A673 (cell line): ENCODE data around the gene CSTF1. TPM values are rescaled to one million over a fixed set of nuclear protein-coding genes. Genes with fewer than 3 reads are reported as not detected.

Experiments used
- BruUV-seq: library from RNA; stranded (reverse); fragments of 400-500 nt; replicated peaks from 2 replicates; lab custom pipeline; 2021; lab: Mats Ljungman, UMichigan
- CTCF ChIA-PET: fragments of 300-600 bp; sonication (Branson Sonifier 250); formaldehyde crosslinking; loops from one replicate; lab custom pipeline; 2022; ENCODE audit warnings: antibody characterized with exemption; lab: Charles Lee
- POLR2A ChIA-PET: fragments of 300-600 bp; sonication (Branson Sonifier 250); formaldehyde crosslinking; loops from one replicate; lab custom pipeline; 2022; ENCODE audit warnings: antibody characterized with exemption; ENCODE audit not compliant: low non-redundant PET; lab: Charles Lee
- DNase-seq: peaks from one replicate; pipeline ENCODE4 v3.0.0-alpha.2; 2015; ENCODE audit warnings: low spot score
- H3K27ac ChIP-seq: fragments of 200-600 bp; sonication (generic); 2 replicates; pipeline ENCODE4 v1.5.1; 2016; ENCODE audit warnings: mixed run types, low read depth, mild to moderate bottlenecking, mixed read lengths, antibody characterized with exemption, low read length; ENCODE audit not compliant: poor library complexity, severe bottlenecking
- H3K27me3 ChIP-seq: fragments of 200-600 bp; sonication (generic); replicated peaks from 2 replicates; pipeline ENCODE4 v1.6.1; 2017; ENCODE audit warnings: mixed run types, low read depth, mild to moderate bottlenecking, mixed read lengths, antibody characterized with exemption, low read length; ENCODE audit not compliant: insufficient read depth, poor library complexity
- H3K36me3 ChIP-seq: fragments of 200-600 bp; sonication (generic); 2 replicates; pipeline ENCODE4 v1.6.1; 2016; ENCODE audit warnings: mixed run types, mild to moderate bottlenecking, mixed read lengths, antibody characterized with exemption, low read length; ENCODE audit not compliant: insufficient read depth, poor library complexity, severe bottlenecking
- H3K4me1 ChIP-seq: fragments of 200-600 bp; sonication (generic); 2 replicates; pipeline ENCODE4 v1.6.1; 2017; ENCODE audit warnings: mixed run types, mild to moderate bottlenecking, mixed read lengths, antibody characterized with exemption, low read length; ENCODE audit not compliant: insufficient read depth, poor library complexity, severe bottlenecking
- H3K4me3 ChIP-seq: fragments of 200-600 bp; sonication (generic); 2 replicates; pipeline ENCODE4 v1.5.1; 2016; ENCODE audit warnings: low read depth, mixed run types, mild to moderate bottlenecking, mixed read lengths, low read length; ENCODE audit not compliant: poor library complexity, severe bottlenecking
- H3K9me3 ChIP-seq: fragments of 200-600 bp; sonication (generic); 2 replicates; pipeline ENCODE4 v1.6.1; 2016; ENCODE audit warnings: mixed run types, low read depth, mild to moderate bottlenecking, mixed read lengths, antibody characterized with exemption, low read length; ENCODE audit not compliant: poor library complexity, severe bottlenecking
- EZH2 ChIP-seq: fragments of 200-600 bp; sonication (generic); IDR thresholded peaks from 2 replicates; pipeline ENCODE4 v1.6.1; 2017; ENCODE audit warnings: borderline replicate concordance, low read depth, mild to moderate bottlenecking, mixed read lengths, antibody characterized with exemption, low read length; ENCODE audit not compliant: poor library complexity, severe bottlenecking
- intact Hi-C: fragments of 100-400 bp; cut with micrococcal nuclease; formaldehyde crosslinking; loops from one replicate; pipeline ENCODE4 v1.10.0; 2022; ENCODE audit not compliant: unreplicated experiment
- total RNA-seq: library from RNA; stranded (reverse); gene quantifications from 2 replicates; pipeline ENCODE4 v1.2.3, GENCODE V29; 2021
- TF ChIP-seq, protein P1 (sequence below): fragments of 300-800, 200-600 bp; sonication (generic); conservative IDR thresholded peaks from 2 replicates; pipeline ENCODE4 v1.5.1; 2017; ENCODE audit warnings: low read depth, mild to moderate bottlenecking, antibody characterized with exemption, low read length, moderate library complexity, mixed read lengths

Gene CSTF1
- total RNA-seq, 1 experiment from 2014 or later: 58.2 TPM

GRCh38 chr20:56345911-56346310 is 46.5 kb upstream of the CSTF1 start:
- Histone ChIP-seq H3K9me3 (no peaks in the 10 kb centered on the region), H3K36me3 (no peaks in the 10 kb centered on the region), H3K27me3 (peaks cover 25% of the 10 kb centered on the region), H3K27ac (no peak overlapping the region), H3K4me1 (no peaks in the 10 kb centered on the region), H3K4me3 (no peak overlapping the region)
- peak; percentile 30 for DNase-seq
- ChIA-PET CTCF (no interaction called here), POLR2A (no interaction called here)
- no TSS peak for BruUV-seq
- intact Hi-C loops: loop anchor here (2.0 kb wide), 1 partner anchor 97 kb away; the partner anchor contains the start of gene MC3R
- TF ChIP-seq EZH2: no peak
- TF ChIP-seq, protein P1, sequence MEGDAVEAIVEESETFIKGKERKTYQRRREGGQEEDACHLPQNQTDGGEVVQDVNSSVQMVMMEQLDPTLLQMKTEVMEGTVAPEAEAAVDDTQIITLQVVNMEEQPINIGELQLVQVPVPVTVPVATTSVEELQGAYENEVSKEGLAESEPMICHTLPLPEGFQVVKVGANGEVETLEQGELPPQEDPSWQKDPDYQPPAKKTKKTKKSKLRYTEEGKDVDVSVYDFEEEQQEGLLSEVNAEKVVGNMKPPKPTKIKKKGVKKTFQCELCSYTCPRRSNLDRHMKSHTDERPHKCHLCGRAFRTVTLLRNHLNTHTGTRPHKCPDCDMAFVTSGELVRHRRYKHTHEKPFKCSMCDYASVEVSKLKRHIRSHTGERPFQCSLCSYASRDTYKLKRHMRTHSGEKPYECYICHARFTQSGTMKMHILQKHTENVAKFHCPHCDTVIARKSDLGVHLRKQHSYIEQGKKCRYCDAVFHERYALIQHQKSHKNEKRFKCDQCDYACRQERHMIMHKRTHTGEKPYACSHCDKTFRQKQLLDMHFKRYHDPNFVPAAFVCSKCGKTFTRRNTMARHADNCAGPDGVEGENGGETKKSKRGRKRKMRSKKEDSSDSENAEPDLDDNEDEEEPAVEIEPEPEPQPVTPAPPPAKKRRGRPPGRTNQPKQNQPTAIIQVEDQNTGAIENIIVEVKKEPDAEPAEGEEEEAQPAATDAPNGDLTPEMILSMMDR: no peak

DNA sequence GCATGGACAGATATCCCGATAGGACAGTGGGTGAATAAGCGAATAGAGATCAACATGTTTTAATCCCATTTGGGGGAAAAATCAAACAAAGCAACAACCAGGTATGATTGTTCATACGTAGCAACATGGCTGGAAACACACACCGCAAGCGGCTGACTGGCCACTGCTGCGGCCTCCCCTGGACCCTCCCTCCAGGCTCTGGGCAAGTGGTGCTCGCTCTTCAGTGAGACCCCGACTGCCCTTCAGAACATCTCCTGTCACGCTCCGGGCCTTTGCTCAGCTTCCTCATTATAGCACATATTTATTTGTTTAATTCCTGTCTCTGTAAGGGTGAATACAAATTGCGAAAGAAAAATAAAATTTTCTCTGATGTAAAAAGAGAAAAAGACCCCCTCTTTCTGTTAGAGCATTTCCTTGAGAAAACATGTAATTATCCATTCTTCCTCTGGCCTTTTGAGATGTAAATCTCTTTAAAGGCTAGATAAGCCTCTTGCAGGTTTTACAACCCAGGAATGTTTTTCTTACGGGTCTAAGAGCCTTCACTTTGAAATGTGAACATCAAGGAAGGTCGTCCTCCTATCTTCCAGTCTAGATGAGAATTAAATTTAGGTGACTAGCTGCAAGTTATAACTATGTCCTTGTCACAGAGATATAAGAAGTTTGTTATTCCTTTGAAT is 44.7 kb upstream of the CSTF1 start:
- no peak overlapping the region for H3K4me3 ChIP-seq
- DNase-seq: no peak

DNA sequence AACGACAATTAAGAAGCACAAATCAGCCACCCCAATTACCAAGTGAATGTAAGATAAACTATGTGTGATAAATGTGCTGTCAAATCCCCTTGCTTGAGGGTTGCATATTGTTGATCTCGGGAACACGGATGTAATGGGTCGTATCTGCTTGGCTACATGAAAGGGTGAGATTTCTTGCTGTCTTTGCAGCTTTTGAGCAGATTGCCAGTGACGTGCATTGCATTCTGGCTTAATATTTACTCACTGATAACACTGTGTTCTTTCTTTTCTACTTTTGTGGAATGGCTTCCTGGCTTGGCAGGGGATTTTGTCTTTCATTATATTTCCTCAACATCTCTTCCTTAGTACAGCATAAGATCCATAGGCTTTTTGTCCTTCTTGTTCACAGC is 44.1 kb upstream of the CSTF1 start:
- TF ChIP-seq EZH2: no peak
- TF ChIP-seq, protein P1: no peak
- H3K27me3 ChIP-seq: peaks cover 14% of the 10 kb centered on the region
- H3K36me3 ChIP-seq: no peaks in the 10 kb centered on the region
- ChIA-PET POLR2A (no interaction called here), CTCF (no interaction called here)
- DNase-seq: no peak
- no peaks in the 10 kb centered on the region for H3K9me3 ChIP-seq
- H3K4me3 ChIP-seq: no peak overlapping the region
- H3K4me1 ChIP-seq: no peaks in the 10 kb centered on the region
- no peak overlapping the region for H3K27ac ChIP-seq
- no TSS peak for BruUV-seq
- intact Hi-C loops: no loop called here

More for the DNA sequence above, 44.7 kb upstream of the CSTF1 start:
- ChIA-PET POLR2A (no interaction called here), CTCF (no interaction called here)
- TF ChIP-seq, protein P1: no peak
- no peak for TF ChIP-seq EZH2
- Histone ChIP-seq H3K36me3 (no peaks in the 10 kb centered on the region), H3K9me3 (no peaks in the 10 kb centered on the region), H3K4me1 (no peaks in the 10 kb centered on the region), H3K27me3 (peaks cover 19% of the 10 kb centered on the region), H3K27ac (no peak overlapping the region)
- BruUV-seq: no TSS peak
- intact Hi-C loops: no loop called here
